HepG2 (cell line): ENCODE results near the gene TOM1L1. TPM values are rescaled to one million over a fixed set of nuclear protein-coding genes. Genes with fewer than 3 reads are reported as not detected.

Source experiments
- ARNTL ChIP-seq: sonication (generic); formaldehyde crosslinking; IDR thresholded peaks from 2 replicates; pipeline ENCODE4 v1.4.0; 2020; ENCODE audit warnings: mild to moderate bottlenecking, missing genetic modification reagents
- BRCA1 ChIP-seq: sonication (generic); formaldehyde crosslinking; IDR thresholded peaks from 2 replicates; pipeline ENCODE4 v1.4.0; 2020; ENCODE audit warnings: missing genetic modification reagents
- CHD4 ChIP-seq: fragments of 200-600 bp; sonication (generic); IDR thresholded peaks from 2 replicates; pipeline ENCODE4 v1.7.0; 2017; ENCODE audit warnings: mild to moderate bottlenecking, low read length, borderline replicate concordance
- GTF3A ChIP-seq: sonication (generic); formaldehyde crosslinking; conservative IDR thresholded peaks from 2 replicates; pipeline ENCODE4 v1.4.0; 2020; ENCODE audit warnings: mild to moderate bottlenecking, missing genetic modification reagents
- KLF13 ChIP-seq: sonication (generic); formaldehyde crosslinking; IDR thresholded peaks from 2 replicates; pipeline ENCODE4 v1.4.0; 2020; ENCODE audit warnings: mild to moderate bottlenecking, missing genetic modification reagents
- MXI1 ChIP-seq: IDR thresholded peaks from 3 replicates; pipeline ENCODE4 v1.6.1; 2012; ENCODE audit warnings: low read depth, low read length, inconsistent platforms, borderline replicate concordance
- PAF1 ChIP-seq: IDR thresholded peaks from 2 replicates; pipeline ENCODE4 v1.6.1; 2016; ENCODE audit warnings: missing genetic modification reagents, missing compliant biosample characterization
- RXRA ChIP-seq: sonication (generic); formaldehyde crosslinking; IDR thresholded peaks from 2 replicates; pipeline ENCODE4 v1.5.1; 2020; ENCODE audit warnings: missing genetic modification reagents
- SETDB1 ChIP-seq: sonication (generic); formaldehyde crosslinking; IDR thresholded peaks from 2 replicates; pipeline ENCODE4 v1.5.1; 2020; ENCODE audit warnings: missing genetic modification reagents, mild to moderate bottlenecking, borderline replicate concordance
- SMARCC2 ChIP-seq: fragments of 450-650 bp; IDR thresholded peaks from 2 replicates; pipeline ENCODE4 v1.6.1; 2017; ENCODE audit warnings: antibody characterized with exemption, mild to moderate bottlenecking
- SP140L ChIP-seq: sonication (generic); formaldehyde crosslinking; IDR thresholded peaks from 2 replicates; pipeline ENCODE4 v1.4.0; 2020; ENCODE audit warnings: missing genetic modification reagents, borderline replicate concordance
- TAF1 ChIP-seq: sonication (generic); formaldehyde crosslinking; IDR thresholded peaks from 2 replicates; pipeline ENCODE4 v1.4.0; 2020; ENCODE audit warnings: missing genetic modification reagents
- TCF7L2 ChIP-seq: IDR thresholded peaks from 2 replicates; pipeline ENCODE4 v1.6.1; 2011; ENCODE audit warnings: mild to moderate bottlenecking, low read depth, low read length, moderate library complexity
- XBP1 ChIP-seq: sonication (generic); formaldehyde crosslinking; IDR thresholded peaks from 2 replicates; pipeline ENCODE4 v1.5.0; 2020; ENCODE audit warnings: missing genetic modification reagents
- YEATS4 ChIP-seq: sonication (generic); formaldehyde crosslinking; IDR thresholded peaks from 2 replicates; pipeline ENCODE4 v1.4.0; 2020; ENCODE audit warnings: missing genetic modification reagents, borderline replicate concordance
- ZFY ChIP-seq: sonication (generic); formaldehyde crosslinking; IDR thresholded peaks from 2 replicates; pipeline ENCODE4 v1.4.0; 2020; ENCODE audit warnings: missing genetic modification reagents
- ZNF180 ChIP-seq: sonication (generic); formaldehyde crosslinking; IDR thresholded peaks from 2 replicates; pipeline ENCODE4 v1.4.0; 2020; ENCODE audit warnings: low read depth, missing genetic modification reagents, borderline replicate concordance
- ZNF207 ChIP-seq: fragments of 450-650 bp; IDR thresholded peaks from 2 replicates; pipeline ENCODE4 v1.6.1; 2016; ENCODE audit warnings: antibody characterized with exemption, borderline replicate concordance
- ZNF24 ChIP-seq: fragments of 450-650 bp; IDR thresholded peaks from 2 replicates; pipeline ENCODE4 v1.6.1; 2017; ENCODE audit warnings: antibody characterized with exemption, mild to moderate bottlenecking
- ZNF441 ChIP-seq: sonication (generic); formaldehyde crosslinking; IDR thresholded peaks from 2 replicates; pipeline ENCODE4 v1.7.0; 2021; ENCODE audit warnings: missing genetic modification reagents, borderline replicate concordance
- ZNF562 ChIP-seq: sonication (generic); formaldehyde crosslinking; IDR thresholded peaks from 2 replicates; pipeline ENCODE4 v1.8.0; 2022; ENCODE audit warnings: missing genetic modification reagents, borderline replicate concordance
- ZNF672 ChIP-seq: sonication (generic); formaldehyde crosslinking; IDR thresholded peaks from 2 replicates; pipeline ENCODE4 v1.8.1; 2022; ENCODE audit warnings: missing genetic modification reagents
- polyA plus RNA-seq, 8 experiments: library from polyadenylated mRNA; depleted of rRNA in 3 of 8; stranded (reverse) in 7 of 8; unstranded in 1 of 8; fragments of >200 nt; fragmentation: Illumina TruSeq in 4 of 8; extraction: Trizol in 4 of 8; gene quantifications; 2 replicates each; pipeline versions ENCODE4 v1.2.1 to v1.2.3, GENCODE V29; 2011 to 2016; ENCODE audit warnings: low read depth in 4 of 8, missing spikeins in 1 of 8, mixed read lengths in 1 of 8; ENCODE audit not compliant: insufficient read depth in 1 of 8
- total RNA-seq, 5 experiments: library from RNA; depleted of rRNA; stranded (reverse); fragments of >200 nt; fragmentation: Illumina TruSeq; extraction: Trizol; gene quantifications; 2 replicates each; pipeline ENCODE4 v1.2.3, GENCODE V29; 2016; ENCODE audit warnings: low read depth in 1 of 5
- TF ChIP-seq, protein P1 (sequence below): sonication (generic); formaldehyde crosslinking; IDR thresholded peaks from 2 replicates; pipeline ENCODE4 v1.5.1; 2020; ENCODE audit warnings: mild to moderate bottlenecking, missing genetic modification reagents, moderate library complexity
- TF ChIP-seq, protein P2 (sequence below): sonication (generic); formaldehyde crosslinking; IDR thresholded peaks from 2 replicates; pipeline ENCODE4 v1.5.0; 2020; ENCODE audit warnings: missing genetic modification reagents
- TF ChIP-seq, protein P3 (sequence below): sonication (generic); formaldehyde crosslinking; IDR thresholded peaks from 2 replicates; pipeline ENCODE4 v1.4.0; 2020; ENCODE audit warnings: mild to moderate bottlenecking, low read depth, missing genetic modification reagents

The TOM1L1 gene
- total and polyA plus RNA-seq, 2 of the 13 experiments (the other 11 are each of a cell fraction or from before 2014, with no cell fraction given), result 45.3 to 51.3 TPM

DNA sequence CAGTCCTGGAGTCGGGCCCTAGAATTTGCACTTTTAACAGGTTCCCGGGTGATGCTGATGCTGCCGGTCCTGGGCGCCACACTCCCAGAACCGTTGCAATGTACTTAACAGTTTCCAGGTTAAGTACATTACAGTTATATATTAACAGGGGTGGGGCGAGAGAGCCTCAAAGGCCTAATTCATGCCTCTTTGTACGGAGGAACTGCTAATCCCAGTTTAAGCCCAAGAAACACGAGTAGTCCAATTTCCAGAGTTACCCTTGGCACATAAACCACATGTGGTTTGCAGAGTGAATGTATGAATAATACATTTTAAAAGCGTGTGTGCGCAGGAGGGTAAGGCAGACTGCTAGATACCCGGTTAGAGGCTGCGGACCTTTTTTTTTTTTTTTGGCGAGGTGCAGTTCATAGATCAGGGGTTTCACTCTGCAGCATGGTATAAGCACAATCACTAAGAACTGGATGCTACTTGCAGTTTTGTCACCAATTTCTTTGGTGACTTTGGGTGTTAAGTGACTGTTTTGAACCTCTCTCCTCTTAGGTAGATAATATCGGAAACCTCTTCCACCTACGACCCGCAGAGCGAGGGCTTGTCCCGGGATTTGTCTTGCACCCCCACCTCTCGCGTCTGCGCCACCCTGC is 67.1 kb downstream of the TOM1L1 start (continued):
- no peak for TF ChIP-seq XBP1 (CRISPR knock-in tag)
- TF ChIP-seq SETDB1 (CRISPR knock-in tag), result no peak
- TF ChIP-seq ZNF562 (CRISPR knock-in tag), result no peak
- TF ChIP-seq SMARCC2, result no peak
- no peak for TF ChIP-seq ZFY (CRISPR knock-in tag)
- no peak for TF ChIP-seq YEATS4 (CRISPR knock-in tag)
- TF ChIP-seq RXRA (CRISPR knock-in tag), result no peak
- no peak for TF ChIP-seq BRCA1 (CRISPR knock-in tag)
- TF ChIP-seq TCF7L2, result no peak
- TF ChIP-seq, protein P1, sequence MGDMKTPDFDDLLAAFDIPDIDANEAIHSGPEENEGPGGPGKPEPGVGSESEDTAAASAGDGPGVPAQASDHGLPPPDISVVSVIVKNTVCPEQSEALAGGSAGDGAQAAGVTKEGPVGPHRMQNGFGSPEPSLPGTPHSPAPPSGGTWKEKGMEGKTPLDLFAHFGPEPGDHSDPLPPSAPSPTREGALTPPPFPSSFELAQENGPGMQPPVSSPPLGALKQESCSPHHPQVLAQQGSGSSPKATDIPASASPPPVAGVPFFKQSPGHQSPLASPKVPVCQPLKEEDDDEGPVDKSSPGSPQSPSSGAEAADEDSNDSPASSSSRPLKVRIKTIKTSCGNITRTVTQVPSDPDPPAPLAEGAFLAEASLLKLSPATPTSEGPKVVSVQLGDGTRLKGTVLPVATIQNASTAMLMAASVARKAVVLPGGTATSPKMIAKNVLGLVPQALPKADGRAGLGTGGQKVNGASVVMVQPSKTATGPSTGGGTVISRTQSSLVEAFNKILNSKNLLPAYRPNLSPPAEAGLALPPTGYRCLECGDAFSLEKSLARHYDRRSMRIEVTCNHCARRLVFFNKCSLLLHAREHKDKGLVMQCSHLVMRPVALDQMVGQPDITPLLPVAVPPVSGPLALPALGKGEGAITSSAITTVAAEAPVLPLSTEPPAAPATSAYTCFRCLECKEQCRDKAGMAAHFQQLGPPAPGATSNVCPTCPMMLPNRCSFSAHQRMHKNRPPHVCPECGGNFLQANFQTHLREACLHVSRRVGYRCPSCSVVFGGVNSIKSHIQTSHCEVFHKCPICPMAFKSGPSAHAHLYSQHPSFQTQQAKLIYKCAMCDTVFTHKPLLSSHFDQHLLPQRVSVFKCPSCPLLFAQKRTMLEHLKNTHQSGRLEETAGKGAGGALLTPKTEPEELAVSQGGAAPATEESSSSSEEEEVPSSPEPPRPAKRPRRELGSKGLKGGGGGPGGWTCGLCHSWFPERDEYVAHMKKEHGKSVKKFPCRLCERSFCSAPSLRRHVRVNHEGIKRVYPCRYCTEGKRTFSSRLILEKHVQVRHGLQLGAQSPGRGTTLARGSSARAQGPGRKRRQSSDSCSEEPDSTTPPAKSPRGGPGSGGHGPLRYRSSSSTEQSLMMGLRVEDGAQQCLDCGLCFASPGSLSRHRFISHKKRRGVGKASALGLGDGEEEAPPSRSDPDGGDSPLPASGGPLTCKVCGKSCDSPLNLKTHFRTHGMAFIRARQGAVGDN, result no peak
- TF ChIP-seq, protein P2, sequence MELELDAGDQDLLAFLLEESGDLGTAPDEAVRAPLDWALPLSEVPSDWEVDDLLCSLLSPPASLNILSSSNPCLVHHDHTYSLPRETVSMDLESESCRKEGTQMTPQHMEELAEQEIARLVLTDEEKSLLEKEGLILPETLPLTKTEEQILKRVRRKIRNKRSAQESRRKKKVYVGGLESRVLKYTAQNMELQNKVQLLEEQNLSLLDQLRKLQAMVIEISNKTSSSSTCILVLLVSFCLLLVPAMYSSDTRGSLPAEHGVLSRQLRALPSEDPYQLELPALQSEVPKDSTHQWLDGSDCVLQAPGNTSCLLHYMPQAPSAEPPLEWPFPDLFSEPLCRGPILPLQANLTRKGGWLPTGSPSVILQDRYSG, result no peak
- TF ChIP-seq CHD4, result no peak
- TF ChIP-seq, protein P3, sequence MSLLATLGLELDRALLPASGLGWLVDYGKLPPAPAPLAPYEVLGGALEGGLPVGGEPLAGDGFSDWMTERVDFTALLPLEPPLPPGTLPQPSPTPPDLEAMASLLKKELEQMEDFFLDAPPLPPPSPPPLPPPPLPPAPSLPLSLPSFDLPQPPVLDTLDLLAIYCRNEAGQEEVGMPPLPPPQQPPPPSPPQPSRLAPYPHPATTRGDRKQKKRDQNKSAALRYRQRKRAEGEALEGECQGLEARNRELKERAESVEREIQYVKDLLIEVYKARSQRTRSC (CRISPR knock-in tag), result no peak; the same call in 1 of the 2 replicates
- no peak for TF ChIP-seq GTF3A (CRISPR knock-in tag)
- no peak for TF ChIP-seq KLF13
- no peak for TF ChIP-seq ZNF441 (CRISPR knock-in tag)
- TF ChIP-seq ARNTL, result peak; percentile 50; the same call in 1 of the 2 replicates
- TF ChIP-seq SP140L, result no peak
- no peak for TF ChIP-seq ZNF24
- TF ChIP-seq MXI1, result peak; percentile 45; the same call in 1 of the 3 replicates
- TF ChIP-seq PAF1 (CRISPR knock-in tag), result no peak
- no peak for TF ChIP-seq ZNF672 (CRISPR knock-in tag)
- no peak for TF ChIP-seq ZNF180 (CRISPR knock-in tag)
- no peak for TF ChIP-seq TAF1
- TF ChIP-seq ZNF207, result no peak
